NCI-H2029 treated with DMSO at 0.1 percent for 48 hours (cell line): Measurements from ENCODE around the gene TMEM161A.
A peak's percentile ranks its signal among the peaks of the same experiment; 100 is the strongest.
"Not testable (repeated sequence)": the region's sequence is repeated elsewhere in the genome, so short reads cannot be mapped to it uniquely, and the experiment has no call there.

Source experiments
- DNase-seq: peaks from one replicate; lab custom pipeline; 2025; lab: John Stamatoyannopoulos, UW

The TMEM161A gene

DNA sequence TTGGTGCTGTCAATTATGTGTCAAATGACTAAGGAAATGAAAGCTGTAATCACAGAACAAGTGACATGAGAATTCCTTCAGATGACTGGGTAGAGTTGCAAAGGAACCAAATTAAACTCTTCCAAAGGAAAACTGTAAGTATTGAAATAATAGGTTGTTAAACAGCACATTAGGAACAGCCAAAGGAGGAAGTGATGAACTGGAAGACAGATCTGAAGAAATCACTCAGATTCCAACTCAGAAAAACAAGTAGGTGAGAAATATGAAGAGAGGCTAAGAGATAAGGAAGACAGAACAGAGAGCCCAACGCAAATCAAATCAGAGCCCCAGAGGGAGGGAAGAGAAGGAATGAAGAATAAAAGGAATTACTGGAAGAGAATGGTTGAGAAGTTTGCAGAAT is 15.4 kb downstream of the TMEM161A start:
- no peak for DNase-seq

DNA sequence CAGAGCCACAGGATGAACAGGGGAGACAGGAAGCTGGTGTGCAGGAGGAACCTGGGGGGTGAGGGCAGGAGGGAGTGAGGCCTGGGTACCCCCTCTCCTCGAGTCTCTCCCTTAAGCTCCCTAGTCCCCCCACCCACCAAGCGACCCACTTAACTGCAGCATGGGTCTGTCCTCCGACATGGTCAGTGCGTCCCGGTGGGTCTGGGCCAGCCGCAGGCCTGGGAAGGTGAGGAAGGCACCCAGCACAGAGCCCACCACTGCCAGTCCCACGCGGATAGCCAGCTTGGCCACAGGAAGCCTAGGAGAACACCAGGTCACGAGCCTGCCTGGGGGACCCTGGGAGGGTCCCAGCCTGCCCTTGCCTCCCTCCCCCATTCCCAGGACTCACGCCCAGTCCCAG is 16.9 kb downstream of the TMEM161A start:
- DNase-seq, result no peak

DNA sequence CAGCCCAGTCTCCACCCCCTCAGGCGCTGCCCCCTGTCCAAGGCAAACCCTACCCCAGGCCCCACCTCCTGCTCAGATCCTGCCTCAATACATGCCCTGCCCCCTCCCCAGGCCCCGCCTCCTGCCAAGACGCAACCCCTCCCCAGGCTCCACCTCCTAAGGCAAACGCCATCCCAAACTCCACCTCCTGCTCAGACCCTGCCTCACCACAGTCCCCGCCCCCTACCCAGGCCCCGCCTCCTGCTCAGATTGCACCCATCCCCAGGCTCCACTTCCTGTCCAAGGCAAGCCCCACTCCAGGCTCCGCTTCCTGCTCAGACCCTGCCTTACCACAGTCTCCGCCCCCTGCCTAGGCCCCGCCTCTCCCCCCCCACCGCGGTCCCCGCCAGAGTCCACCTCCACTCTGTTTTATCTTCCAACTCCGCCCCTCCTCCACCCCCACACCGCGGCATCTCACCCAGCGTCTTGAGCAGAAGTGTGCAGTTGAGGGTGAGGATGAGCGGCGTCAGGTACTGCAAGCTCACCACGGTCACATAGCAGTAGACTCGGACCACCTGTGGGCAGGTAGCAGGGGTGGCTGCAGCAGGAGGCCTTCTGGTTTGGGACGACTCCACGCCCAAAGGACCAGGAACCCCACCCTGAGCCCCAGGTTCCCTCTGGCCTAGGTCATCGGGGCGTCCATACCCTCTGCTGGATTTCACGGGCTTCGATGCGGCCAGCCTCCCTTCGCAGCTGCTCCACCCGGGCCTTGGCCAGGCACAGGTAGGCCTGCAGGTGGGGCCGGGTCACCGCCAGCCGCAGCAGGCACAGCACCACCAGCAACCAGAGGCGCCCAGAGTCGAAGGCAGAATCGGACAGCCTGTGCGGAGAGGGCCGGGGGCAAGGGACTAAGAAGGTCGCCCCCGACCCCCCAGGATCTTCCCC is 17.7 kb downstream of the TMEM161A start:
- DNase-seq, result peak; percentile 13

DNA sequence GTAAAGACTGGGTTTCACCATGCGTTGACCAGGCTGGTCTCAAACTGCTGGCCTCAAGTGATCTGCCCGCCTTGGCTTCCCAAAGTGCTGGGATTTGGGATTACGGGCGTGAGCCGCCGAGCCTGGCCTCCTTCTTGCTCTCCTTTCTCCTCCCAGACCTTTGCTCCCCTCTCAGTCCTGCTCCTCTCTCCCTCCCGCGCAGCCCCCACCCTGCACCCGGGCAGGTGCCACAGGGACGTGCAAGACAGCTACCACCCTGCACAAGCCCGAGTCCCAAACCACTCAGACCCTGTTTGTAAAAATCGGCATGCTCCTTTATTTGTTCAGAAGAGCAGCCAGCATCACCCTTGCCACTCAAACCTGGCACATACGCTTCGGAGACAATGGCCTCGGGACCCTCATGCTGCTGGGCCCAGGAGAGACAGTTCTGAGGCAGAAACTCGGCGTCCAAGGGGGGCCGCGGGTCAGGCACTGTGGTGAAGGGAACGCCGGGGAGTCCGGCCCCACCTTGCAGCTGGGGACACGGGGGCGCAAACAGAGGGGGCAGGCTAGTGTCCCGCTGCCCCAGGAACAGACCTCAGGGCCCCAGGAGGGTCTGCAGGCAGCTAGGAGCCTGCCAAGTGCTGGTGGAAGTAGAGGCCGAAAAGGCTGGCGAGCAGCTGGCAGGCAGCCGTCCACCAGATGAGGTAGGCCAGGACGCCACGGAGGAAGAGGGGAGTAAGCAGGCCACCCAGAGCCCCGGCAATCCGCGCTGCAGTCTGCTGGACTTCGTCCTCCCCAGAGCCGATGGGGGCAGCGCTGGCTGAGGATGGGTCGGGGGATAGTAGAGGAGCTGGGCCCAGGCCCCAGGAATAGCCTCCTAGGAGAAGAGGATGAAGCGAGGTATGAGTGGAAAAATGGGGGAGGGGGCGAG is 18.7 kb downstream of the TMEM161A start:
- DNase-seq, result no peak

DNA sequence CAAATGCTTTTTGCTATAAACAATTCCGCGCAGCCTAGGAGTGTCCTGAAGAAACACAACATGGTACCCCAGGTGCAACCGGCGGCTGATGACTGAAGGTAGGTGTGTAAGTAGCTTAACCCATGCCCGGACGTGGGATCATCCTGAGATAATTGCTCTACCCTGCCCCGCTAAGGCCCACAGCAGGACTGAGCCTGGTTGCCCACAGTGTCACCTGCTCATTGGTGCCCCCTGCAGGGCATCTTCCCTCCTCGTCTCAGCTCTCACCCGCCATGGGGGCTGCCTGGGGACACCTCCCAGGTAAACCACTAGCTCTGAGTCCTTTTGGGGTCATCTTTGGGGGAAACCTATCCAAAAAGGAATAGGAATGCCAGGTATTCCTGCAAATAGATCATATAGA is 22.3 kb downstream of the TMEM161A start:
- no peak for DNase-seq

GRCh38 chr19:19113040-19113626 is 25.1 kb downstream of the TMEM161A start:
- no peak for DNase-seq

- no peak for DNase-seq
Measured at GRCh38 chr19:19111967-19112580, 26.2 kb downstream of the TMEM161A start.

- no peak for DNase-seq
Measured at GRCh38 chr19:19111136-19111835, 27.0 kb downstream of the TMEM161A start.

DNA sequence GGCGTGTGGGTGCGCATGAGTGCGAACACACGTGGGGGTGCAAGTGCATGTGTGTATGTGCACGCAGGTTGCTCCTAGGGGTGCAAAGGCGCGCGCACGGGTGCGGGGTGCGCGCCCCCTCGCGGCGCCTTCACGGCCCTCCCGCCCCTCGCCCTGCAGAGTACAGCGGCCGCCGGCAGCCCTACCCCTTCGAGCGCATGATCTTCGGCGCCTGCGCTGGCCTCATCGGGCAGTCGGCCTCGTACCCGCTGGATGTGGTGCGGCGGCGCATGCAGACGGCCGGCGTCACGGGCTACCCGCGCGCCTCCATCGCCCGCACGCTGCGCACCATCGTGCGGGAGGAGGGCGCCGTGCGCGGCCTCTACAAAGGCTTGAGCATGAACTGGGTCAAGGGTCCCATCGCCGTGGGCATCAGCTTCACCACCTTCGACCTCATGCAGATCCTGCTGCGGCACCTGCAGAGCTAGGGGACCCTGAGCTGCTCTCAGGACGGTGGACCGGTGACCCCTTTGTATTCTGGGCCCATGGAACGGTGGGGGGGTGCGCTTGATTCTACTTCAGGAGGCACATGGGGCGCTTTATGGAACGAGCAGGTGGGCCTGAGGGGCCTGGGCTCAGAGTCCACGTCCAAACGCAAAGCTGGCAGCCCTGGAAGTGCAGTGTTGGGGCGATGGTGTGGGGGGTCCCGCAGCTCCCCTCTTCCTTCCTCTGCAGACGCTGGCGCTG is 27.7 kb downstream of the TMEM161A start:
- DNase-seq, result no peak

DNA sequence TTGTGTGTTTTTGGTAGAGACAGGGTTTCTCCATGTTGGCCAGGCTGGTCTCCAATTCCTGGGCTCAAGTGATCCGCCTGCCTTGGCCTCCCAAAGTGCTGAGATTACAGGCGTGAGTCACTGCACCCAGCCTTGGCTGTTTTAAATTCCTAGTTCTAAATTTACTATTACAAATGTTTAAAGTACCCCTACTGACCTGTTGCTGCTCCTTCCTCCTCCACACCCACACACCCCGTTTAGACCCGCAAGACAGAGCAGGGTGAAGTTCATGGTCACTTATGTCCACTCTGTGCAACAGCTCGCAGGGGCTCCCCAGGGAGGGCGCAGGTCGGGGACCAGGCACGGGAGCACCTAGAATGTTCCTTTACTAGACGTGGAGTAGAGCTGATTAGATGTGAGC is 28.7 kb downstream of the TMEM161A start:
- no peak for DNase-seq

DNA sequence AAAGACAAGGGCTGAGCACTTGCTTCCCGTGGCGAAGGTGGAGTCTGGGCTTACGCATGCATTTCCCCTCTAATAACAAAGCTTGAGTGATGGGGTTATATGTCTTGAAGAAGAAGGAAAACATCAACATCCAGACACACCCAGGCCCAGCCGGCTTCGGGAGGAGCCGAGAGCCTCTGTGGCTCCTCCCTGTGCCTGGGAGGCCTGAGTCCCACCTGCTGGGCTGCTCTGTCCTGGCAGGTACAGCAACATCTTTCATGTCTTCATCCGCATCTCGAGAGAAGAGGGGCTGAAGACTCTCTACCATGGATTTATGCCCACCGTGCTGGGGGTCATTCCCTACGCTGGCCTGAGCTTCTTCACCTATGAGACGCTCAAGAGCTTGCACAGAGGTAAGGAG is 30.6 kb downstream of the TMEM161A start:
- DNase-seq, result no peak

- not testable (repeated sequence) for DNase-seq
Measured at GRCh38 chr19:19106938-19107337, 31.3 kb downstream of the TMEM161A start.

- DNase-seq, result no peak
Measured at GRCh38 chr19:19106056-19106551, 32.2 kb downstream of the TMEM161A start.

DNA sequence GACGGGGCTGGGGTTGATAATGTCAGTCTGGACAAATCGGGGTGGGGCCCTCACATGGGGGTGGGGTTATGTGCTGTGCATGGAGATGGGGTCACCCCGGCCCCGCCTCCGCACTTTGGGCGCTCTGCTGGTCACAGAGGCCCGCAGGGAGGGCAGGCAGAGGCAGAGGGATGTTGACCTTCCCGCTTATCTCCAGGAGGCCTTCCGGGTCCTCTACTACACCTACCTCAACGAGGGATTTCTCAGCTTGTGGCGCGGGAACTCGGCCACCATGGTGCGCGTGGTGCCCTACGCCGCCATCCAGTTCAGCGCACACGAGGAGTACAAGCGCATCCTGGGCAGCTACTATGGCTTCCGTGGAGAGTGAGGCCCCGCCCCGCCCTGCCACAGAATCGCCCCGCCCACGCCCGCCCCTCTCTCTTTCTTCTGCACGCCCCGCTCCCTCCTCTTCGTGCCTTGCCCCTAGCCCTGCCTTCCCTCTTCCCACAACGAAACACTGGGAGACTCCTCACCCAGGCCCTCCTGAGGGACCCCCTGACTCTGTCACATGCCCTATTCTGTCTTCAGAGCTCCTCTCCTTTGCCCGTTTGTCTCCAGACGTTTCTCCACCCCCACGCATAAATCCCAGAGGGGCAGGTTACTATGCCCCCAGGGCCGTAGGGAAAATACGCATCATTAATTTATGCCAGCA is 32.8 kb downstream of the TMEM161A start:
- no peak for DNase-seq

DNA sequence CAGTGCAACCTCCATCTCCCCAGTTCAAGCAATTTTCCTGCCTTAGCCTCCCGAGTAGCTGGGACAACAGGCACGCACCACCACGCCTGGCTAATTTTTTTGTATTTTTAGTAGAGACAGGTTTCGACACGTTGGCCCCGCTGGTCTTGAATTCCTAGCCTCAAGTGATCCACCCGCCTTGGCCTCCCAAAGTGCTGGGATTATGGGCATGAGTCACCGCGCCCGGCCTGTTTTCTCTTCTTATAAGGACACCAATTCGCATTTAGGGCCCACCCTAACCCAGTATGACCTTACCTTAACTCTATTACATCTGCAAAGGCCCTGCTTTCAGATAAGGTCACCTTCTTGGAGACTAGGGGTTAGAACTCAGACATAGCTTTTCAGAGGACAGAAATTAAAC is 35.1 kb downstream of the TMEM161A start:
- DNase-seq, result no peak

DNA sequence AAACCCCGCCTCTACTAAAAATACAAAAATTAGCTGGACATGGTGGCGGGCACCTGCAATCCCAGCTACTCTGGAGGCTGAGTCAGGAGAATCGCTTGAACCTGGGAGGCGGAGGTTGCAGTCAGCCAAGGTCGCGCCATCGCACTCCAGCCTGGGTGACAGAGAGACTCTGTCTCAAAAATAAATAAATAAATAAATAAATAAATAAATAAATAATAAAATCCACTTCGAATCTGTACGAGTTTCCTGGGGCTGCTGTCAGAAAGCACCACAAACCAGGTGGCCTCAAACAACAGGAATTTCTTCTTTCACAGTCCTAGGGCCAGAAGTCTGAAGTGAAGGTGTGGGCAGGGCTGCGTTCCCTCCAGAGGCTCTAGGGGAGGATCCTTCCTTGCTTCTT is 35.7 kb downstream of the TMEM161A start:
- DNase-seq, result not testable (repeated sequence)

DNA sequence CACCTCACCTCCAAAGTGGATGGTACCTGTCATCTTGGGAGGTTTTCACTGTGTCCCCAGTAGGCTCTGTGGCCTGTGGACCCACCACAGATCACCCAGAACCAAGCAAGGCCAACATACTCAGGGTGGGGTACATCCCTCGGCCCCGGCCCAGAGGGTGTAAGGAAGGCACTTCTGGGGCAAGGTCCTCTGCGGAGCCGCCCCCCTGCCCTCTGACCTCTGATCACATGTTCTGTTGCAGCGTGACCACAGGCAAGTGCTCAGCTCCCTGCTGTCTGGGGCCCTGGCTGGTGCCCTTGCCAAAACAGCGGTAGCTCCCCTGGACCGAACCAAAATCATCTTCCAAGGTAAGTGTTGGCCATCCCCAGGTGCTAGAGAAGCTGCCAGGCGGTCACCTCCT is 36.7 kb downstream of the TMEM161A start:
- no peak for DNase-seq

DNA sequence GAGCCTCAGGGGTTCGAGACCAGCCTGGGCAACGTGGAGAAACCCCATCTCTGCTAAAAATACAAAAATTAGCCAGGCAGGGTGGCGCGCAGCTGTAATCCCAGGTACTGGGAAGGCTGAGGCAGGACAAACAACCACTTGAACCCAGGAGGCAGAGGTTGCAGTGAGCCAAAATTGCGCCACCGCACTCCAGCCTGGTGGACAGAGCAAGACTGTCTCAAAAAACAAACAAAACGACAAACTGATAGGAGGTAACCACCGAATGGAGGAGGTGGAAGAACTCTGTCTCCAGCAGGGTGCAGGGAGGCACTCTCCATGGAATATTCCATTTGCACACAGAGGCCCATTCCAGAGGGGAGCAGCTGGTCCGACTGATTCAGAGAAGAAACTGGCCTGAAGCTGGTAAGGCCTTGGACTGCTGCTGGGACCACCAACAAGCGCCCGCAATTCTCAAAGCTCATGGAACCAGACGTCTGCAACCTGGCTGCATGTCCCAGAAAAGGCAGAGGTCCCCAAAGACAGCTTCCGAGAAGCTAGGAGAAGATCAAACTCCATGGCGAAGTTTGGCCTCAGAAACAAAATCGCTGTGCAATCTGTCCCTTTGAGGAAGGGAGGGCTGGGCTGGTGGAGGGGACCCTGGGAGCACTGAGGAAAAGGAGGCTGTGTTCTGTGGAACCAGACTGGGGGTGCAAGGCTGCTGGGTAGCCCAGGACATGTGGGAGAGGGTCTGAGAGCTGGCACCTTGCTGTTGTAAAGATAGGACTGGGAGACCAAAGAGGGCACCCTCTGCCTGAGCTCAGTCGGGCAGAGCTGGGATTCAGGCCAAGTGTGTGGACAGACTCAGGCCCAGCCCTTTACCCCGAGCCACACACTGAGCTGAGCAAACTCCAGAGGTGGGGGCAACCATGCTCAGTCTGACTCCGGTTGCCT is 39.3 kb downstream of the TMEM161A start:
- DNase-seq, result no peak
